HEK293 (cell line): ENCODE data around the gene SLC25A14.
A peak's percentile ranks its signal among the peaks of the same experiment; 100 is the strongest.

Experiments
- BCL6B ChIP-seq: fragments of 450-650 bp; formaldehyde crosslinking; IDR thresholded peaks from 2 replicates; pipeline ENCODE4 v1.5.1; 2017; ENCODE audit warnings: missing biosample characterization, missing genetic modification characterization
- IKZF3 ChIP-seq: fragments of 450-650 bp; IDR thresholded peaks from 2 replicates; pipeline ENCODE4 v1.5.0; 2018; ENCODE audit warnings: missing biosample characterization, mild to moderate bottlenecking, missing genetic modification characterization, moderate library complexity
- KLF8 ChIP-seq: fragments of 450-650 bp; formaldehyde crosslinking; IDR thresholded peaks from 2 replicates; pipeline ENCODE4 v1.5.1; 2016; ENCODE audit warnings: missing biosample characterization, missing genetic modification characterization
- ZBTB20 ChIP-seq: fragments of 450-650 bp; formaldehyde crosslinking; IDR thresholded peaks from 2 replicates; pipeline ENCODE4 v1.5.1; 2016; ENCODE audit warnings: missing biosample characterization, missing genetic modification characterization
- ZNF112 ChIP-seq: fragments of 450-650 bp; formaldehyde crosslinking; IDR thresholded peaks from 2 replicates; pipeline ENCODE4 v1.5.0; 2017; ENCODE audit warnings: missing biosample characterization, missing genetic modification characterization
- ZNF132 ChIP-seq: fragments of 450-650 bp; formaldehyde crosslinking; IDR thresholded peaks from 2 replicates; pipeline ENCODE4 v1.5.1; 2017; ENCODE audit warnings: missing biosample characterization, missing genetic modification characterization, borderline replicate concordance
- ZNF138 ChIP-seq: fragments of 450-650 bp; formaldehyde crosslinking; IDR thresholded peaks from 2 replicates; pipeline ENCODE4 v1.5.1; 2016; ENCODE audit warnings: missing biosample characterization, missing genetic modification characterization, borderline replicate concordance
- ZNF155 ChIP-seq: fragments of 450-650 bp; formaldehyde crosslinking; IDR thresholded peaks from 2 replicates; pipeline ENCODE4 v1.5.1; 2016; ENCODE audit warnings: missing biosample characterization, missing genetic modification characterization
- ZNF16 ChIP-seq: fragments of 450-650 bp; formaldehyde crosslinking; IDR thresholded peaks from 2 replicates; pipeline ENCODE4 v1.5.1; 2016; ENCODE audit warnings: low read depth, missing biosample characterization, missing genetic modification characterization
- ZNF214 ChIP-seq: fragments of 450-650 bp; formaldehyde crosslinking; IDR thresholded peaks from 2 replicates; pipeline ENCODE4 v1.5.1; 2017; ENCODE audit warnings: missing biosample characterization, mild to moderate bottlenecking, missing genetic modification characterization, borderline replicate concordance
- ZNF274 ChIP-seq, 2 experiments: fragments of 200-500 bp in 1 of 2; fragments of 450-650 bp in 1 of 2; sonication (Bioruptor generic) in 1 of 2; formaldehyde crosslinking in 1 of 2; IDR thresholded peaks; 2 replicates each; pipeline versions ENCODE4 v1.5.1 to v1.6.1; 2014 to 2016; ENCODE audit warnings: borderline replicate concordance in 1 of 2, inconsistent platforms in 1 of 2, low read length in 1 of 2, missing biosample characterization in 1 of 2, missing genetic modification characterization in 1 of 2
- ZNF324 ChIP-seq: fragments of 450-650 bp; formaldehyde crosslinking; IDR thresholded peaks from 2 replicates; pipeline ENCODE4 v1.5.1; 2016; ENCODE audit warnings: missing biosample characterization, missing genetic modification characterization
- ZNF354C ChIP-seq: fragments of 450-650 bp; formaldehyde crosslinking; IDR thresholded peaks from 2 replicates; pipeline ENCODE4 v1.5.1; 2016; ENCODE audit warnings: missing biosample characterization, missing genetic modification characterization, low read depth, borderline replicate concordance
- ZNF362 ChIP-seq: fragments of 450-650 bp; formaldehyde crosslinking; IDR thresholded peaks from 2 replicates; pipeline ENCODE4 v1.5.1; 2016; ENCODE audit warnings: missing biosample characterization, missing genetic modification characterization
- ZNF513 ChIP-seq: fragments of 450-650 bp; IDR thresholded peaks from 2 replicates; pipeline ENCODE4 v1.5.1; 2018; ENCODE audit warnings: missing biosample characterization, missing genetic modification characterization
- ZNF514 ChIP-seq: fragments of 450-650 bp; formaldehyde crosslinking; IDR thresholded peaks from 2 replicates; pipeline ENCODE4 v1.5.1; 2016; ENCODE audit warnings: missing biosample characterization, missing genetic modification characterization
- ZNF518A ChIP-seq: fragments of 450-650 bp; formaldehyde crosslinking; conservative IDR thresholded peaks from 2 replicates; pipeline ENCODE4 v1.5.1; 2016; ENCODE audit warnings: low read depth, missing biosample characterization, missing genetic modification characterization
- ZNF521 ChIP-seq: fragments of 450-650 bp; formaldehyde crosslinking; IDR thresholded peaks from 2 replicates; pipeline ENCODE4 v1.5.1; 2017; ENCODE audit warnings: missing biosample characterization, mild to moderate bottlenecking, missing genetic modification characterization
- ZNF580 ChIP-seq: fragments of 450-650 bp; formaldehyde crosslinking; IDR thresholded peaks from 2 replicates; pipeline ENCODE4 v1.5.1; 2016; ENCODE audit warnings: missing biosample characterization, missing genetic modification characterization
- ZNF654 ChIP-seq: fragments of 450-650 bp; formaldehyde crosslinking; IDR thresholded peaks from 2 replicates; pipeline ENCODE4 v1.5.1; 2016; ENCODE audit warnings: low read depth, missing biosample characterization, missing genetic modification characterization
- ZNF76 ChIP-seq: fragments of 450-650 bp; formaldehyde crosslinking; IDR thresholded peaks from 2 replicates; pipeline ENCODE4; 2016; ENCODE audit warnings: low read depth, missing biosample characterization, missing genetic modification characterization, borderline replicate concordance
- ZNF777 ChIP-seq: fragments of 450-650 bp; formaldehyde crosslinking; IDR thresholded peaks from 2 replicates; pipeline ENCODE4 v1.5.1; 2017; ENCODE audit warnings: missing biosample characterization, missing genetic modification characterization, borderline replicate concordance
- ZNF792 ChIP-seq: fragments of 450-650 bp; formaldehyde crosslinking; IDR thresholded peaks from 2 replicates; pipeline ENCODE4 v1.5.1; 2016; ENCODE audit warnings: missing biosample characterization, missing genetic modification characterization
- ZNF837 ChIP-seq: fragments of 450-650 bp; formaldehyde crosslinking; IDR thresholded peaks from 2 replicates; pipeline ENCODE4 v1.5.1; 2016; ENCODE audit warnings: missing biosample characterization, missing genetic modification characterization

The SLC25A14 gene

GRCh38 chrX:130401415-130402207 is 61.9 kb downstream of the SLC25A14 start, which contains the start of gene RBMX2 (continued):
- TF ChIP-seq ZNF354C (tag by site-specific recombination) (no peak), ZNF837 (tag by site-specific recombination) (no peak), BCL6B (tag by site-specific recombination) (no peak), ZNF514 (tag by site-specific recombination) (no peak), ZNF362 (tag by site-specific recombination) (no peak), ZNF112 (tag by site-specific recombination) (no peak), ZNF513 (tag by site-specific recombination) (peak; percentile 70), IKZF3 (tag by site-specific recombination) (peak; percentile 18; the same call in 1 of the 2 replicates), ZNF76 (tag by site-specific recombination) (no peak), ZNF777 (tag by site-specific recombination) (no peak), ZNF214 (no peak), ZNF324 (tag by site-specific recombination) (no peak), ZNF654 (no peak), ZNF16 (no peak), ZNF792 (tag by site-specific recombination) (no peak), KLF8 (tag by site-specific recombination) (no peak), ZNF274 (IDR thresholded peaks at IDR 0.05; ENCODE audit: low read length) (no peak), ZNF274 (tag by site-specific recombination; IDR thresholded peaks at IDR 0.05; ENCODE audit: borderline replicate concordance) (no peak), ZNF518A (peak; percentile 96), ZNF155 (no peak), ZNF138 (tag by site-specific recombination) (no peak), ZNF132 (tag by site-specific recombination) (no peak), ZBTB20 (tag by site-specific recombination) (0 out of 2 replicates have a peak, but pooled peaks have one; percentile 68), ZNF521 (no peak), ZNF580 (no peak)
